Ecto neural progenitor cell (in vitro differentiated cells): ENCODE measurements around the gene C11orf71.

ENCODE experiments used
- DNase-seq: peaks from one replicate; pipeline ENCODE4 v3.0.0-alpha.2; 2018; ENCODE audit warnings: low spot score

Gene C11orf71

GRCh38 chr11:114400216-114400914, at the start of gene C11orf71, which contains the start of gene RBM7:
Gene C11orf71, minus strand, starts transcription at chr11:114400511. Its CDS starts 180 bp downstream, at chr11:114400331.
Gene RBM7, plus strand, starts transcription at chr11:114400666. Its CDS starts 6 bp downstream, at chr11:114400672.
- DNase-seq: peak; percentile 95

- no peak for DNase-seq
Observed at GRCh38 chr11:114449845-114450244, 49.5 kb upstream of the C11orf71 start.

GRCh38 chr11:114448749-114449482, 48.6 kb upstream of the C11orf71 start:
- DNase-seq: no peak

- DNase-seq: no peak
Observed at GRCh38 chr11:114447892-114448291, 47.6 kb upstream of the C11orf71 start.

GRCh38 chr11:114447444-114447843, 47.1 kb upstream of the C11orf71 start:
- DNase-seq: no peak

- no peak for DNase-seq
Observed at GRCh38 chr11:114442536-114442935, 42.2 kb upstream of the C11orf71 start.

- DNase-seq: no peak
Observed at GRCh38 chr11:114441921-114442320, 41.6 kb upstream of the C11orf71 start.

- DNase-seq: no peak
Observed at GRCh38 chr11:114440971-114441763, 40.9 kb upstream of the C11orf71 start.

GRCh38 chr11:114440121-114440860, 40.0 kb upstream of the C11orf71 start:
- DNase-seq: no peak

GRCh38 chr11:114439229-114440120, 39.2 kb upstream of the C11orf71 start, which contains the start of gene REXO2:
Gene REXO2, plus strand, starts transcription at chr11:114439467. Its CDS starts 62 bp downstream, at chr11:114439529.
- peak; percentile 93 for DNase-seq

- no peak for DNase-seq
Observed at GRCh38 chr11:114438303-114438702, 38.0 kb upstream of the C11orf71 start.

GRCh38 chr11:114433376-114433775, 33.1 kb upstream of the C11orf71 start:
- no peak for DNase-seq

- DNase-seq: no peak
Observed at GRCh38 chr11:114432893-114433292, 32.6 kb upstream of the C11orf71 start.

GRCh38 chr11:114430290-114430689, 30.0 kb upstream of the C11orf71 start:
- DNase-seq: no peak

GRCh38 chr11:114426280-114426679, 26.0 kb upstream of the C11orf71 start:
- no peak for DNase-seq

GRCh38 chr11:114416441-114416961, 16.2 kb upstream of the C11orf71 start:
- no peak for DNase-seq

- DNase-seq: no peak
Observed at GRCh38 chr11:114413958-114414357, 13.6 kb upstream of the C11orf71 start.

- no peak for DNase-seq
Observed at GRCh38 chr11:114412946-114413345, 12.6 kb upstream of the C11orf71 start.

- no peak for DNase-seq
Observed at GRCh38 chr11:114401311-114401710, 1.0 kb upstream of the C11orf71 start.

GRCh38 chr11:114400915-114401223, 558 bp upstream of the C11orf71 start:
- no peak for DNase-seq
